Activated B cell treated with CpG ODN at 0.5 μM for 24 hours (primary cell): ENCODE results near the gene SHISA6. TPM values are rescaled to one million over a fixed set of nuclear protein-coding genes. Genes with fewer than 3 reads are reported as not detected.

Source experiments
- ATAC-seq: fragments of 200-7000 bp; cut with Tn5 transposase; one replicate; pipeline ENCODE4 v1.10.0; 2021; ENCODE audit warnings: low read depth, mild to moderate bottlenecking, moderate library complexity
- CTCF ChIA-PET: fragments of 350-600 bp; sonication (Branson Sonifier 250); formaldehyde crosslinking; loops from one replicate; lab custom pipeline; 2021; ENCODE audit warnings: antibody characterized with exemption; lab: Charles Lee
- POLR2A ChIA-PET: fragments of 350-600 bp; sonication (Branson Sonifier 250); formaldehyde crosslinking; loops from one replicate; lab custom pipeline; 2021; ENCODE audit warnings: antibody characterized with exemption; lab: Charles Lee
- DNase-seq: peaks from one replicate; pipeline ENCODE4 v3.0.0; 2022
- H3K27ac Mint-ChIP-seq: one replicate; pipeline ENCODE4 v1.8.0; 2020; ENCODE audit warnings: mixed read lengths
- H3K27me3 Mint-ChIP-seq: one replicate; pipeline ENCODE4 v1.8.0; 2021; ENCODE audit warnings: mixed read lengths
- H3K36me3 Mint-ChIP-seq: one replicate; pipeline ENCODE4 v1.8.0; 2021; ENCODE audit warnings: low read depth, mixed read lengths
- H3K4me1 Mint-ChIP-seq: one replicate; pipeline ENCODE4 v1.8.0; 2021; ENCODE audit warnings: mixed read lengths
- H3K4me3 Mint-ChIP-seq: one replicate; pipeline ENCODE4 v1.8.0; 2020; ENCODE audit warnings: mild to moderate bottlenecking, mixed read lengths
- H3K9me3 Mint-ChIP-seq: one replicate; pipeline ENCODE4 v1.8.0; 2020; ENCODE audit warnings: mixed read lengths
- CTCF ChIP-seq: fragments of 200-600 bp; IDR thresholded peaks from one replicate; pipeline ENCODE4 v1.8.0; 2022; ENCODE audit warnings: antibody characterized with exemption, mild to moderate bottlenecking
- intact Hi-C: fragments of 100-400 bp; cut with micrococcal nuclease; formaldehyde crosslinking; loops from one replicate; pipeline ENCODE4 v1.15.1; 2024
- total RNA-seq: library from RNA; stranded (reverse); gene quantifications from 2 replicates; pipeline ENCODE4 v1.2.3, GENCODE V29; 2022

The SHISA6 gene
- total RNA-seq, 1 donor from 2014 or later: not detected

GRCh38 chr17:11485336-11486100 is 244.5 kb downstream of the SHISA6 start:
- TF ChIP-seq CTCF: no peak
- Mint-ChIP-seq H3K36me3 (no peaks in the 10 kb centered on the region), H3K27ac (no peak overlapping the region), H3K4me1 (no peaks in the 10 kb centered on the region), H3K9me3 (no peaks in the 10 kb centered on the region), H3K4me3 (no peak overlapping the region), H3K27me3 (no peaks in the 10 kb centered on the region)
- ChIA-PET POLR2A (no interaction called here), CTCF (no interaction called here)
- DNase-seq: no peak
- intact Hi-C loops: no loop called here
- no peak for ATAC-seq

DNA sequence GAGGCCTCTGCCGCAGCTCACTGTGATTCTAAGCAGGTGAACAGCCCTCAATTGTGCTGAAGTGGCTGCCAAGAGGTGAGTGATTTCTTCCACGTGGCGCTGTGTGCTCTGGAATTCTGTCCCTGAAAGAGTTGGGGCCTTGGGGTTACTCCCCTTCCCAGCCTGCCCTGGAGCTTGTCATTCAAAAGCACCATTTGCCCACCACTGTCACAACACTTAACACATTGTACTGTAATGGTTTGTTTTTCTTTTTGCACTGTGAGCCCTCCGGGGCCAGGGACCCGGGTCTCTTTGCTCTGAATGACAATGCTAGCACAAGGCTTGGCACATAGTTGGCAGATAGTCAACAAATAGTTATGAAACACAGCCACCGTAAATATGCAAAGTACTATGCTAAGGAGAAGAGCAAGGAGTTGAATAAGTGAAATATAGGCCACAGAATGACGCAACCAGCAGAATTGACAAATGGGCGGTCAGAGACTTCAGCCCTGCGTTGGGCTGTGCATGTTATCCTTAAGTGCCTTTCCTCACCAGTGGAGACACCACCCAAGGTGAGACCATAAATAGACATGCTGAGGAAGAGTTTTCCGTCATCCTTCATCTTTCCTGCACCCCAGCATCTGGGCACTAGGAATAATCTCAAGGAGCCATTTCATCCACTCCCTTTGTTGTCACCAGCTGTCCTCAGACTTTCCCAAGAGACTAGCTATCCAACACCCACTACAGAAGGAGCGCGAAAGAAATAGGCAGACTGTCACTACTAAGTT is 245.3 kb downstream of the SHISA6 start:
- ATAC-seq (no peak), DNase-seq (no peak)
- ChIA-PET CTCF (no interaction called here), POLR2A (no interaction called here)
- TF ChIP-seq CTCF: no peak
- Mint-ChIP-seq H3K4me1 (no peaks in the 10 kb centered on the region), H3K9me3 (no peaks in the 10 kb centered on the region), H3K36me3 (no peaks in the 10 kb centered on the region), H3K4me3 (no peak overlapping the region), H3K27ac (no peak overlapping the region), H3K27me3 (no peaks in the 10 kb centered on the region)
- intact Hi-C loops: no loop called here

GRCh38 chr17:11486868-11487310 is 245.9 kb downstream of the SHISA6 start:
- H3K27ac Mint-ChIP-seq: no peak overlapping the region
- no peak overlapping the region for H3K4me3 Mint-ChIP-seq
- POLR2A ChIA-PET: no interaction called here
- intact Hi-C loops: no loop called here
- ATAC-seq: no peak
- H3K9me3 Mint-ChIP-seq: no peaks in the 10 kb centered on the region
- no peaks in the 10 kb centered on the region for H3K36me3 Mint-ChIP-seq
- CTCF ChIA-PET: no interaction called here
- no peaks in the 10 kb centered on the region for H3K4me1 Mint-ChIP-seq
- no peak for TF ChIP-seq CTCF
- no peaks in the 10 kb centered on the region for H3K27me3 Mint-ChIP-seq
- DNase-seq: no peak

DNA sequence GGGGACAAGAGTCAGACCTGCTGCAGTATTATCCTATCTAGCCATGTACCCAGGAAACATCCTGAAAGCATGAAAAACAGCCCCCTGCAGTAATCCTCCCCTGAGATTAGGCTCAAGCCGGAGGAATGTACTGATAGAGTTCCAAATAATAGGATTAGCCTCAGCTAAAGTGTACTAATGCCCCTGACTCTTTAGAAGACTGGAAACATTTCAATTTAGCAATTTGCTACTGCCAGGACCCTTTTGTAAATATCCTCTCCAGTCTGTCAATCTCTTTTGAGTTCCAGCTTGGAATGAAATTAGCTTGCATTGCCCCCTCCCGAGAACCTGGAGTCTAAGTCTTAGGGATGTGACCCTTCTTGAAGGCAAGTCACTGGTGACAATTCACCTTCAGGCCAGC is 246.5 kb downstream of the SHISA6 start:
- POLR2A ChIA-PET: no interaction called here
- CTCF ChIA-PET: no interaction called here
- H3K4me1 Mint-ChIP-seq: no peaks in the 10 kb centered on the region
- TF ChIP-seq CTCF: no peak
- ATAC-seq (no peak), DNase-seq (no peak)
- intact Hi-C loops: no loop called here
- no peak overlapping the region for H3K27ac Mint-ChIP-seq
- no peaks in the 10 kb centered on the region for H3K9me3 Mint-ChIP-seq
- H3K4me3 Mint-ChIP-seq: no peak overlapping the region
- H3K27me3 Mint-ChIP-seq: no peaks in the 10 kb centered on the region
- H3K36me3 Mint-ChIP-seq: no peaks in the 10 kb centered on the region

GRCh38 chr17:11488407-11488806 is 247.4 kb downstream of the SHISA6 start:
- Mint-ChIP-seq H3K27me3 (no peaks in the 10 kb centered on the region), H3K4me3 (no peak overlapping the region), H3K36me3 (no peaks in the 10 kb centered on the region), H3K27ac (no peak overlapping the region), H3K4me1 (no peaks in the 10 kb centered on the region), H3K9me3 (no peaks in the 10 kb centered on the region)
- DNase-seq: no peak
- no peak for TF ChIP-seq CTCF
- intact Hi-C loops: no loop called here
- ChIA-PET POLR2A (no interaction called here), CTCF (no interaction called here)
- no peak for ATAC-seq
